AG04450 (cell line): Measurements from ENCODE around the gene WWOX. TPM values are rescaled to one million over a fixed set of nuclear protein-coding genes. Genes with fewer than 3 reads are reported as not detected.

Experiments
- CTCF ChIA-PET: fragments of 300-600, 350-600 bp; formaldehyde crosslinking; extraction: SDS; loops from one replicate; lab custom pipeline; 2022; ENCODE audit warnings: antibody characterized with exemption, inconsistent platforms; lab: Charles Lee
- POLR2A ChIA-PET: fragments of 350-600 bp; formaldehyde crosslinking; extraction: SDS; loops from one replicate; lab custom pipeline; 2021; ENCODE audit warnings: antibody characterized with exemption, inconsistent platforms; lab: Yijun Ruan, JAX
- DNase-seq: peaks from one replicate; pipeline ENCODE4 v3.0.0-alpha.2; 2011; ENCODE audit warnings: low read depth, low spot score
- H3K27ac ChIP-seq: one replicate; pipeline ENCODE4 v1.5.1; 2012; ENCODE audit warnings: low read depth, low read length, control low read depth
- H3K27me3 ChIP-seq: one replicate; pipeline ENCODE4 v1.6.0; 2012; ENCODE audit warnings: low read length; ENCODE audit not compliant: control insufficient read depth, insufficient read depth
- H3K4me3 ChIP-seq: 2 replicates; pipeline ENCODE4 v1.5.1; 2011; ENCODE audit warnings: mild to moderate bottlenecking, low read depth, low read length, control low read depth
- H3K9me3 ChIP-seq: 2 replicates; pipeline ENCODE4 v1.5.1; 2012; ENCODE audit warnings: low read length; ENCODE audit not compliant: control insufficient read depth, insufficient read depth
- polyA plus RNA-seq: library from polyadenylated mRNA; depleted of rRNA; stranded (reverse); fragments of >200 nt; gene quantifications from 2 replicates; pipeline ENCODE4 v1.2.3, GENCODE V29; 2011
- TF ChIP-seq, protein P1 (sequence below): IDR thresholded peaks from 2 replicates; pipeline ENCODE4 v1.5.1; 2011; ENCODE audit warnings: low read depth, low read length, control low read depth, inconsistent platforms

The WWOX gene
- polyA plus RNA-seq, 1 experiment: 2.1 TPM

DNA sequence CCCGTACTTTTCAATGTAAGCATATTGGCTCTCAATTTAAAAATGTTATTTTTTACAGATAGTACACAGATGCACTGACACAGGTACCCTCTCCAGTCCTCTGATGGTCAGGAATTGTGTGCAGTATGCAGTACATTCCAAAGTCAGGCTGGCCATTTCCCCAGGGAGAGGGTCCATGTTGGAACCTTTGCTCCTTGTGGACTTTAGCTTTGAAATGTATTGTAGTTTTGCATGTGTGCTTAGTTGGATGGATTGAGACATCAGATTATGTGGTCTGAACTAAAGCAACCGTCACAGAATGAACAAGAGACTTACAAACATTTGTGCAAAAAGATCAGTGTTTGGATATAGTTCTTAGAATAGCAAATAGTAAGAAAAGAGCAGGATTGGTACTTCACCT, 381.1 kb downstream of the WWOX start:
- no peak overlapping the region for H3K4me3 ChIP-seq
- ChIA-PET CTCF (no interaction called here), POLR2A (no interaction called here)
- TF ChIP-seq, protein P1, sequence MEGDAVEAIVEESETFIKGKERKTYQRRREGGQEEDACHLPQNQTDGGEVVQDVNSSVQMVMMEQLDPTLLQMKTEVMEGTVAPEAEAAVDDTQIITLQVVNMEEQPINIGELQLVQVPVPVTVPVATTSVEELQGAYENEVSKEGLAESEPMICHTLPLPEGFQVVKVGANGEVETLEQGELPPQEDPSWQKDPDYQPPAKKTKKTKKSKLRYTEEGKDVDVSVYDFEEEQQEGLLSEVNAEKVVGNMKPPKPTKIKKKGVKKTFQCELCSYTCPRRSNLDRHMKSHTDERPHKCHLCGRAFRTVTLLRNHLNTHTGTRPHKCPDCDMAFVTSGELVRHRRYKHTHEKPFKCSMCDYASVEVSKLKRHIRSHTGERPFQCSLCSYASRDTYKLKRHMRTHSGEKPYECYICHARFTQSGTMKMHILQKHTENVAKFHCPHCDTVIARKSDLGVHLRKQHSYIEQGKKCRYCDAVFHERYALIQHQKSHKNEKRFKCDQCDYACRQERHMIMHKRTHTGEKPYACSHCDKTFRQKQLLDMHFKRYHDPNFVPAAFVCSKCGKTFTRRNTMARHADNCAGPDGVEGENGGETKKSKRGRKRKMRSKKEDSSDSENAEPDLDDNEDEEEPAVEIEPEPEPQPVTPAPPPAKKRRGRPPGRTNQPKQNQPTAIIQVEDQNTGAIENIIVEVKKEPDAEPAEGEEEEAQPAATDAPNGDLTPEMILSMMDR: no peak
- peaks cover 14% of the 10 kb centered on the region for H3K9me3 ChIP-seq
- DNase-seq: no peak
- no peak overlapping the region for H3K27ac ChIP-seq
- H3K27me3 ChIP-seq: no peaks in the 10 kb centered on the region

DNA sequence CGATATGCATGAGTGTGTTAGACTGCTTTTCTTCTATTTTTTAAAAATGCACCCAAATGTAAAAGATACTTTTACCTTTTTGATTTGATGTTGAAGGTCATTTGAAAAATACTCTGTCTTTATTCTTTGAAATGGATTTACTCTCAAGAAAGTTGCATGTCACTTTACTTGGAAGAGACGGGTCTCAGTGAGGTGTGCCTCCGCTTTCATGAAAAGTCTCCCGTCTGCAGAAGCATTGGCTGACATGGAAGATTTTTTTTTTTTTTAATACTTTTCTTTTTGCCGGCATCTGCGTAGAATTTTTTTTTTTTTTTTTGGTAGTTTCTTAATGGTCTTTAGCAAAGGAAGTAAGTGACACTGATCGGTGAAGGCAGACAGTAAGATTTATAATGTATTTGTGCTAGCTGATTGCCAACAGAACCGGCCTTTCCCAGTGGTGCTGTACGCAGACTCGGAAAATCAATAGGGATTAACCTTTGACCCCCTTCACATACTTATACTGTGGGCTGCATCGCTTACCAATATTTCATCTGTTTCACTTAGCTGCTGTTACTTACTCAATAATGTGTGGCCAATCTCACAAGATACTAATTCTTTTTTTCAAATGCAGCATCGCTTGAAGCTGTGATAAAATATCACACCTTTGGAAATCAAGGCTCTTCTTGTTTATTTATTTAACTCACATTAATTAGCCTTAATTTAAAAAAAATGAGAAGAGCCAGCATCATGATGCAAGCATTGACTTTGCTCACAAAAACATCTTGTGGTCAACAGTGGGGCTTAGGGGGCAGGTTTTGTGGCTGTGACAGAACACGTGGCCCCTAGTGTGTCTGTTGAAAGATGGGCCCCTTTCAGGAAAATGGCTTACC, 383.9 kb downstream of the WWOX start:
- ChIA-PET CTCF (no interaction called here), POLR2A (no interaction called here)
- H3K27ac ChIP-seq: no peak overlapping the region
- TF ChIP-seq, protein P1: no peak
- no peak overlapping the region for H3K4me3 ChIP-seq
- H3K27me3 ChIP-seq: no peaks in the 10 kb centered on the region
- H3K9me3 ChIP-seq: peaks cover 23% of the 10 kb centered on the region
- no peak for DNase-seq

DNA sequence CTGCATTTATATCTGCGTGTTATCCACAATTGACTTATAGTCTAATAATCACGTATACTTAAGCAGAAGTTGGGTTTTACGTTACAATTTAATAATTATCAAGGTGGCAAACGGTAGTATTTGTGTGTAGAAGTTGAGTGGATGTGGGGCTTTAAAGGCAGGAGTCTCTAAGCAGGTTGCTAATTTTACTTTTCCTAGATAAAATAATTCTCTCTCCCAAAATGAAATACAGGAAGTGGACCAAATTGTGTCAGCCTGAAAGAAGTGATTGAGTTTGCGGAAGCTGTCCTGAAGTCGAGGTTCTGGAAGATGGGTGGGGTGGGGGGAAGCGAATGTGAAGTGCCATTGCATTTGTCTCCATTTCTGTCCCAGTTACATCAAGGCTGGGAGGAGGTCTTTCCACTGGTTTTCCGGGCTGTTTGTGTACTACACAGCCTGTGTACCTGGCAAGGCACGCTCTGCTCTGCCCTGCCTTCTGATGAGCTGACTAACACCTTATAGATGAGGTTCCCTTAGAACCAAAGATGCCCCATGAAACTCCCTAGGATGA, 385.1 kb downstream of the WWOX start:
- no peak overlapping the region for H3K4me3 ChIP-seq
- peaks cover 26% of the 10 kb centered on the region for H3K9me3 ChIP-seq
- H3K27ac ChIP-seq: no peak overlapping the region
- DNase-seq: no peak
- no peaks in the 10 kb centered on the region for H3K27me3 ChIP-seq
- CTCF ChIA-PET: no interaction called here
- TF ChIP-seq, protein P1: no peak
- POLR2A ChIA-PET: no interaction called here

DNA sequence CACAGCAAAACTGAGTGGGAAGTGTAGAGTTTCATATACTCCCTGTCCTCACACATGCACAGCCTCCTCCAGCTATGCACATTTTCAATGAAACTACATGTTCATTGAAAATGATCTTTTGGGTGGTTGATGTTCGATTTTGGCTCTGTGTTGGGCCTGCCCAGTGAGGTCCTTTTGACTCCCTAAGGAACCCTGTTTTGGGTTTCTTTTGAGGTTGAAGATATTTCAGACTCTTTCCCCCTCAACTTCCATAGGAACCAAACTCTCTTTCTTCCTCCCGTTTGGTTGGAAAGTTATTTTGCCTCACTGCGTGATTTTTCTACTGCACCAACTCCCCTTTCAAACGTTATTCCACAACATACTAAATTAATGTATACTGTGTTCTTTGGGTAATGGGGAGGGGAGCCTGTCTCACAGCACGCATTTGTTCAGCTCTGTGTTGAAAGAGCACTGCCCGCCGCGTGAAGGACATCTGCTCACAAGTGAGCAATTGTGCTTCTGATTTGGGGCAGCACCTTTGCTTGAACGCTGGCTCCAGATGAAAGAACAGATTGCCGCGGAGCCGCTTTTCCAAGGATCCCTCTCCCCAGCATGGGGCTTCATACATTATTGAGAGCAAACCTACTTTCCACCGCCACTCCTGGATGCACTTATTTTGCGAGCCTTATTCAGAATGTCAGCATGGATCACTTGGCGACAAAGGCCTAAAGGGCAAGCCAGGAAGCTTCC, 385.9 kb downstream of the WWOX start:
- no peak for DNase-seq
- ChIA-PET CTCF (no interaction called here), POLR2A (interaction anchor here (0.5 kb wide), 1 partner anchor 754 kb away, joined by 5 read pairs; no protein-coding TSS in a partner anchor)
- Histone ChIP-seq H3K4me3 (no peak overlapping the region), H3K27me3 (no peaks in the 10 kb centered on the region), H3K27ac (no peak overlapping the region), H3K9me3 (peaks cover 28% of the 10 kb centered on the region)
- TF ChIP-seq, protein P1: no peak

DNA sequence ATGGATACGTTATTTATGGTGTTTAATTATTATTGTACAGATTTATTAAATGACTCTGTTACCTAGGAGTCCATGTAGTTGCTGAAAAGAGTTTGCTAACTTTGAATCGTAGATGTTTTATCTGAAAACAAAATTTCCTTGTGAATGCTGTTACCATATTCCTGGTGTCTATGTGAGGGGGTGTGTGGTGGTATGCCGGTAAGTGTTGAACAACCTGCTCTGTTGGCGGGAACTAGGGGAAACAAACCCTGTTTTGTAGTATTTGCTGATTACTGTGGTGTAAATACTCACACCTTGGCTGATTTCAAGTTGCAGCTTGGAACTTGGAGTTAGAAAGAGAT, 386.4 kb downstream of the WWOX start:
- Histone ChIP-seq H3K27me3 (no peaks in the 10 kb centered on the region), H3K27ac (no peak overlapping the region), H3K4me3 (no peak overlapping the region), H3K9me3 (peaks cover 33% of the 10 kb centered on the region)
- POLR2A ChIA-PET: no interaction called here
- CTCF ChIA-PET: no interaction called here
- TF ChIP-seq, protein P1: no peak
- DNase-seq: no peak
